GM12878 (cell line): ENCODE results near the gene ARL3. TPM values are rescaled to one million over a fixed set of nuclear protein-coding genes. Genes with fewer than 3 reads are reported as not detected.

Experiments
- BACH1 ChIP-seq: fragments of 450-650 bp; IDR thresholded peaks from 2 replicates; pipeline ENCODE4 v1.6.1; 2017; ENCODE audit warnings: mild to moderate bottlenecking, borderline replicate concordance
- BCL11A ChIP-seq: IDR thresholded peaks from 2 replicates; pipeline ENCODE4 v1.6.1; 2011; ENCODE audit warnings: low read depth, low read length
- BHLHE40 ChIP-seq, 2 experiments: fragments of 450-650 bp in 1 of 2; IDR thresholded peaks; 2 replicates each; pipeline ENCODE4 v1.6.1; 2011 to 2017; ENCODE audit warnings: low read depth in 2 of 2, borderline replicate concordance in 1 of 2, improper control_type of control experiment in 1 of 2, low read length in 1 of 2, mild to moderate bottlenecking in 1 of 2
- DPF2 ChIP-seq: fragments of 450-650 bp; IDR thresholded peaks from 2 replicates; pipeline ENCODE4 v1.6.1; 2017; ENCODE audit warnings: mild to moderate bottlenecking
- IRF4 ChIP-seq: IDR thresholded peaks from 2 replicates; pipeline ENCODE4 v1.6.1; 2011; ENCODE audit warnings: low read depth, low read length
- JUNB ChIP-seq: IDR thresholded peaks from 2 replicates; pipeline ENCODE4 v1.6.1; 2016; ENCODE audit warnings: antibody characterized with exemption, mild to moderate bottlenecking
- NBN ChIP-seq: fragments of 450-650 bp; IDR thresholded peaks from 2 replicates; pipeline ENCODE4 v1.6.1; 2016
- NFIC ChIP-seq: IDR thresholded peaks from 2 replicates; pipeline ENCODE4 v1.6.1; 2012; ENCODE audit warnings: low read depth, mild to moderate bottlenecking, inconsistent platforms, low read length, moderate library complexity
- NFYA ChIP-seq: IDR thresholded peaks from 2 replicates; pipeline ENCODE4 v1.6.1; 2011; ENCODE audit warnings: low read depth, mild to moderate bottlenecking, low read length, improper control_type of control experiment, borderline replicate concordance
- RBBP5 ChIP-seq: fragments of 200-600 bp; sonication (generic); conservative IDR thresholded peaks from 2 replicates; pipeline ENCODE4 v1.6.1; 2016
- RELA ChIP-seq: fragments of 450-650 bp; IDR thresholded peaks from 2 replicates; pipeline ENCODE4 v1.8.0; 2014; ENCODE audit warnings: borderline replicate concordance; ENCODE audit not compliant: partially characterized antibody
- SMAD1 ChIP-seq: fragments of 450-650 bp; IDR thresholded peaks from 2 replicates; pipeline ENCODE4 v1.6.1; 2018; ENCODE audit warnings: mild to moderate bottlenecking, low read depth; ENCODE audit not compliant: partially characterized antibody
- SMAD5 ChIP-seq: IDR thresholded peaks from 2 replicates; pipeline ENCODE4 v1.6.1; 2016; ENCODE audit warnings: antibody characterized with exemption, low read depth
- SMARCA5 ChIP-seq: fragments of 450-650 bp; IDR thresholded peaks from 2 replicates; pipeline ENCODE4 v1.6.1; 2017; ENCODE audit warnings: mild to moderate bottlenecking
- SREBF2 ChIP-seq: IDR thresholded peaks from 2 replicates; pipeline ENCODE4 v1.6.1; 2012; ENCODE audit warnings: mild to moderate bottlenecking, low read length
- SRF ChIP-seq, 2 experiments: IDR thresholded peaks; 2 replicates each; pipeline ENCODE4 v1.6.1; 2011; ENCODE audit warnings: low read depth in 2 of 2, low read length in 2 of 2, mild to moderate bottlenecking in 1 of 2, moderate library complexity in 1 of 2
- TBL1XR1 ChIP-seq: IDR thresholded peaks from 2 replicates; pipeline ENCODE4 v1.6.1; 2012; ENCODE audit warnings: low read depth, low read length, improper control_type of control experiment
- ZNF217 ChIP-seq: fragments of 450-650 bp; IDR thresholded peaks from 2 replicates; pipeline ENCODE4 v1.6.1; 2017; ENCODE audit warnings: antibody characterized with exemption, mild to moderate bottlenecking
- polyA plus RNA-seq, 11 experiments: library from polyadenylated mRNA; depleted of rRNA in 4 of 11; unstranded in 6 of 11; stranded (reverse) in 5 of 11; fragments of >200 nt; fragmentation: Nextera tagmentation in 4 of 11; fragmentation: Illumina TruSeq in 1 of 11; extraction: Ambion mirVana in 4 of 11; extraction: Trizol in 1 of 11; gene quantifications; 1 replicate in 1 of 11; 2 replicates in 10 of 11; pipeline versions ENCODE4 v1.2.1 to v1.2.3, GENCODE V29; 2011 to 2016; ENCODE audit warnings: inconsistent platforms in 2 of 11, missing spikeins in 2 of 11, low read depth in 1 of 11
- total RNA-seq, 4 experiments: library from RNA; depleted of rRNA in 3 of 4; stranded (reverse); fragments of >200 nt in 3 of 4; fragmentation: Illumina TruSeq in 1 of 4; extraction: Trizol in 1 of 4; gene quantifications; 2 replicates each; pipeline versions ENCODE4 v1.2.1 to v1.2.3, GENCODE V29; 2013 to 2021
- TF ChIP-seq, protein P1 (sequence below): fragments of 450-650 bp; IDR thresholded peaks from 2 replicates; pipeline ENCODE4 v1.6.1; 2016; ENCODE audit warnings: mild to moderate bottlenecking
- TF ChIP-seq, protein P2 (sequence below): fragments of 450-650 bp; IDR thresholded peaks from 2 replicates; pipeline ENCODE4 v1.6.1; 2016; ENCODE audit warnings: mild to moderate bottlenecking
- TF ChIP-seq, protein P3 (sequence below): IDR thresholded peaks from 2 replicates; pipeline ENCODE4 v1.6.1; 2012; ENCODE audit warnings: low read depth, low read length, improper control_type of control experiment
- TF ChIP-seq, protein P4 (sequence below): IDR thresholded peaks from 2 replicates; pipeline ENCODE4 v1.6.1; 2012; ENCODE audit warnings: low read depth, low read length, improper control_type of control experiment
- TF ChIP-seq, protein P5 (sequence below): IDR thresholded peaks from 2 replicates; pipeline ENCODE4 v1.6.1; 2012; ENCODE audit warnings: improper control_type of control experiment, low read depth, low read length; ENCODE audit not compliant: insufficient replicate concordance

The ARL3 gene
- total and polyA plus RNA-seq, 10 of the 15 experiments (the other 5 are each of a cell fraction or from before 2014, with no cell fraction given): 4.9 to 26.1 (median 11.0) TPM

DNA sequence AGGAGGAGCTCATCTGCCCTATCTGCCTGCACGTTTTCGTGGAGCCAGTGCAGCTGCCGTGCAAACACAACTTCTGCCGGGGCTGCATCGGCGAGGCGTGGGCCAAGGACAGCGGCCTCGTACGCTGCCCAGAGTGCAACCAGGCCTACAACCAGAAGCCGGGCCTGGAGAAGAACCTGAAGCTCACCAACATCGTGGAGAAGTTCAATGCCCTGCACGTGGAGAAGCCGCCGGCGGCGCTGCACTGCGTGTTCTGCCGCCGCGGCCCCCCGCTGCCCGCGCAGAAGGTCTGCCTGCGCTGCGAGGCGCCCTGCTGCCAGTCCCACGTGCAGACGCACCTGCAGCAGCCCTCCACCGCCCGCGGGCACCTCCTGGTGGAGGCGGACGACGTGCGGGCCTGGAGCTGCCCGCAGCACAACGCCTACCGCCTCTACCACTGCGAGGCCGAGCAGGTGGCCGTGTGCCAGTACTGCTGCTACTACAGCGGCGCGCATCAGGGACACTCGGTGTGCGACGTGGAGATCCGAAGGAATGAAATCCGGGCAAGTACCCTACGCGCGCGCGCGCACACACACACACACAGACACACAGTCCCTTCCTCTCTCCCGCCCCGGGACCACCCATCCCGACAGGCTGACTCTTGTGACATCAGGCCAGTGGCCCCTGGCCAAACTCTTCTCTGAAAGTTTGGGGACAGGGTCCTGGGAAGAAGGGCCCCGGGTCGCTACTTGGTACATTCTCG, 69.4 kb downstream of the ARL3 start (continued):
- TF ChIP-seq, protein P1, sequence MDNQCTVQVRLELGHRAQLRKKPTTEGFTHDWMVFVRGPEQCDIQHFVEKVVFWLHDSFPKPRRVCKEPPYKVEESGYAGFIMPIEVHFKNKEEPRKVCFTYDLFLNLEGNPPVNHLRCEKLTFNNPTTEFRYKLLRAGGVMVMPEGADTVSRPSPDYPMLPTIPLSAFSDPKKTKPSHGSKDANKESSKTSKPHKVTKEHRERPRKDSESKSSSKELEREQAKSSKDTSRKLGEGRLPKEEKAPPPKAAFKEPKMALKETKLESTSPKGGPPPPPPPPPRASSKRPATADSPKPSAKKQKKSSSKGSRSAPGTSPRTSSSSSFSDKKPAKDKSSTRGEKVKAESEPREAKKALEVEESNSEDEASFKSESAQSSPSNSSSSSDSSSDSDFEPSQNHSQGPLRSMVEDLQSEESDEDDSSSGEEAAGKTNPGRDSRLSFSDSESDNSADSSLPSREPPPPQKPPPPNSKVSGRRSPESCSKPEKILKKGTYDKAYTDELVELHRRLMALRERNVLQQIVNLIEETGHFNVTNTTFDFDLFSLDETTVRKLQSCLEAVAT: peak; percentile 57; the same call in 1 of the 2 replicates
- TF ChIP-seq, protein P2, sequence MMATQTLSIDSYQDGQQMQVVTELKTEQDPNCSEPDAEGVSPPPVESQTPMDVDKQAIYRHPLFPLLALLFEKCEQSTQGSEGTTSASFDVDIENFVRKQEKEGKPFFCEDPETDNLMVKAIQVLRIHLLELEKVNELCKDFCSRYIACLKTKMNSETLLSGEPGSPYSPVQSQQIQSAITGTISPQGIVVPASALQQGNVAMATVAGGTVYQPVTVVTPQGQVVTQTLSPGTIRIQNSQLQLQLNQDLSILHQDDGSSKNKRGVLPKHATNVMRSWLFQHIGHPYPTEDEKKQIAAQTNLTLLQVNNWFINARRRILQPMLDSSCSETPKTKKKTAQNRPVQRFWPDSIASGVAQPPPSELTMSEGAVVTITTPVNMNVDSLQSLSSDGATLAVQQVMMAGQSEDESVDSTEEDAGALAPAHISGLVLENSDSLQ: no peak
- TF ChIP-seq SMAD5: no peak
- TF ChIP-seq IRF4: no peak
- TF ChIP-seq RELA: peak; percentile 20
- TF ChIP-seq BHLHE40 (IDR thresholded peaks at IDR 0.05; ENCODE audit: borderline replicate concordance in 1 of 2, low read depth in 2 of 2, low read length in 1 of 2): peak; percentile 87 to 97
- TF ChIP-seq BACH1: peak; percentile 23; the same call in 1 of the 2 replicates
- TF ChIP-seq NFIC: no peak
- TF ChIP-seq DPF2: 0 out of 2 replicates have a peak, but pooled peaks have one; percentile 17
- no peak for TF ChIP-seq JUNB
- no peak for TF ChIP-seq ZNF217
- peak; percentile 88 for TF ChIP-seq SMARCA5
- no peak for TF ChIP-seq RBBP5
- TF ChIP-seq SREBF2: no peak
- TF ChIP-seq BCL11A: no peak
- TF ChIP-seq SRF (IDR thresholded peaks at IDR 0.05; ENCODE audit: low read depth in 2 of 2, low read length in 2 of 2): no peak
- TF ChIP-seq, protein P3, sequence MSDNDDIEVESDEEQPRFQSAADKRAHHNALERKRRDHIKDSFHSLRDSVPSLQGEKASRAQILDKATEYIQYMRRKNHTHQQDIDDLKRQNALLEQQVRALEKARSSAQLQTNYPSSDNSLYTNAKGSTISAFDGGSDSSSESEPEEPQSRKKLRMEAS: peak; percentile 92
- no peak for TF ChIP-seq NFYA
- TF ChIP-seq NBN: peak; percentile 47; the same call in 1 of the 2 replicates
- TF ChIP-seq SMAD1: no peak
- TF ChIP-seq TBL1XR1: no peak
- TF ChIP-seq, protein P4, sequence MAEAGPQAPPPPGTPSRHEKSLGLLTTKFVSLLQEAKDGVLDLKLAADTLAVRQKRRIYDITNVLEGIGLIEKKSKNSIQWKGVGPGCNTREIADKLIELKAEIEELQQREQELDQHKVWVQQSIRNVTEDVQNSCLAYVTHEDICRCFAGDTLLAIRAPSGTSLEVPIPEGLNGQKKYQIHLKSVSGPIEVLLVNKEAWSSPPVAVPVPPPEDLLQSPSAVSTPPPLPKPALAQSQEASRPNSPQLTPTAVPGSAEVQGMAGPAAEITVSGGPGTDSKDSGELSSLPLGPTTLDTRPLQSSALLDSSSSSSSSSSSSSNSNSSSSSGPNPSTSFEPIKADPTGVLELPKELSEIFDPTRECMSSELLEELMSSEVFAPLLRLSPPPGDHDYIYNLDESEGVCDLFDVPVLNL: no peak
- TF ChIP-seq, protein P5, sequence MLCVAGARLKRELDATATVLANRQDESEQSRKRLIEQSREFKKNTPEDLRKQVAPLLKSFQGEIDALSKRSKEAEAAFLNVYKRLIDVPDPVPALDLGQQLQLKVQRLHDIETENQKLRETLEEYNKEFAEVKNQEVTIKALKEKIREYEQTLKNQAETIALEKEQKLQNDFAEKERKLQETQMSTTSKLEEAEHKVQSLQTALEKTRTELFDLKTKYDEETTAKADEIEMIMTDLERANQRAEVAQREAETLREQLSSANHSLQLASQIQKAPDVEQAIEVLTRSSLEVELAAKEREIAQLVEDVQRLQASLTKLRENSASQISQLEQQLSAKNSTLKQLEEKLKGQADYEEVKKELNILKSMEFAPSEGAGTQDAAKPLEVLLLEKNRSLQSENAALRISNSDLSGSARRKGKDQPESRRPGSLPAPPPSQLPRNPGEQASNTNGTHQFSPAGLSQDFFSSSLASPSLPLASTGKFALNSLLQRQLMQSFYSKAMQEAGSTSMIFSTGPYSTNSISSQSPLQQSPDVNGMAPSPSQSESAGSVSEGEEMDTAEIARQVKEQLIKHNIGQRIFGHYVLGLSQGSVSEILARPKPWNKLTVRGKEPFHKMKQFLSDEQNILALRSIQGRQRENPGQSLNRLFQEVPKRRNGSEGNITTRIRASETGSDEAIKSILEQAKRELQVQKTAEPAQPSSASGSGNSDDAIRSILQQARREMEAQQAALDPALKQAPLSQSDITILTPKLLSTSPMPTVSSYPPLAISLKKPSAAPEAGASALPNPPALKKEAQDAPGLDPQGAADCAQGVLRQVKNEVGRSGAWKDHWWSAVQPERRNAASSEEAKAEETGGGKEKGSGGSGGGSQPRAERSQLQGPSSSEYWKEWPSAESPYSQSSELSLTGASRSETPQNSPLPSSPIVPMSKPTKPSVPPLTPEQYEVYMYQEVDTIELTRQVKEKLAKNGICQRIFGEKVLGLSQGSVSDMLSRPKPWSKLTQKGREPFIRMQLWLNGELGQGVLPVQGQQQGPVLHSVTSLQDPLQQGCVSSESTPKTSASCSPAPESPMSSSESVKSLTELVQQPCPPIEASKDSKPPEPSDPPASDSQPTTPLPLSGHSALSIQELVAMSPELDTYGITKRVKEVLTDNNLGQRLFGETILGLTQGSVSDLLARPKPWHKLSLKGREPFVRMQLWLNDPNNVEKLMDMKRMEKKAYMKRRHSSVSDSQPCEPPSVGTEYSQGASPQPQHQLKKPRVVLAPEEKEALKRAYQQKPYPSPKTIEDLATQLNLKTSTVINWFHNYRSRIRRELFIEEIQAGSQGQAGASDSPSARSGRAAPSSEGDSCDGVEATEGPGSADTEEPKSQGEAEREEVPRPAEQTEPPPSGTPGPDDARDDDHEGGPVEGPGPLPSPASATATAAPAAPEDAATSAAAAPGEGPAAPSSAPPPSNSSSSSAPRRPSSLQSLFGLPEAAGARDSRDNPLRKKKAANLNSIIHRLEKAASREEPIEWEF: no peak
